HG02884 (cell line): ENCODE measurements around the gene PPRC1.

Experiments used
- ATAC-seq: cut with Tn5 transposase; IDR thresholded peaks from one replicate; pipeline ENCODE4 v1.9.1; 2021; ENCODE audit warnings: mild to moderate bottlenecking, moderate library complexity; ENCODE audit not compliant: unreplicated experiment

PPRC1 gene

GRCh38 chr10:102141583-102142107, 8.8 kb downstream of the PPRC1 start:
- no peak for ATAC-seq

DNA sequence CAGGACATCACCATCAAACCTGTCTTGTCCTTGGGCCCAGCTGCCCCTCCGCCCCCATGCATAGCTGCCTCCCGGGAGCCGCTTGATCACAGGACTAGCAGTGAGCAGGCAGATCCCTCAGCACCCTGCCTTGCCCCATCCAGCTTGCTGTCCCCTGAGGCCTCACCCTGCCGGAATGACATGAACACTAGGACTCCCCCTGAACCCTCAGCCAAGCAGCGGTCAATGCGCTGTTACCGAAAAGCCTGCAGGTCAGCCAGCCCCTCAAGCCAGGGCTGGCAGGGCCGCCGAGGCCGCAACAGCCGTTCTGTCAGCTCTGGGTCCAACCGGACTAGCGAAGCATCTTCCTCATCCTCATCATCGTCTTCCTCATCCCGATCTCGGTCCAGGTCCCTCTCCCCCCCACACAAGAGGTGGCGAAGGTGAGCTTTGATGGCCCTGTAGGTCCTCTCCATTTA, 14.2 kb downstream of the PPRC1 start:
- ATAC-seq, result no peak

- no peak for ATAC-seq
Observed at GRCh38 chr10:102147561-102147960, 14.7 kb downstream of the PPRC1 start.

- ATAC-seq, result no peak
Observed at GRCh38 chr10:102148275-102148674, 15.4 kb downstream of the PPRC1 start.

GRCh38 chr10:102150970-102151773, 18.3 kb downstream of the PPRC1 start:
- no peak for ATAC-seq

DNA sequence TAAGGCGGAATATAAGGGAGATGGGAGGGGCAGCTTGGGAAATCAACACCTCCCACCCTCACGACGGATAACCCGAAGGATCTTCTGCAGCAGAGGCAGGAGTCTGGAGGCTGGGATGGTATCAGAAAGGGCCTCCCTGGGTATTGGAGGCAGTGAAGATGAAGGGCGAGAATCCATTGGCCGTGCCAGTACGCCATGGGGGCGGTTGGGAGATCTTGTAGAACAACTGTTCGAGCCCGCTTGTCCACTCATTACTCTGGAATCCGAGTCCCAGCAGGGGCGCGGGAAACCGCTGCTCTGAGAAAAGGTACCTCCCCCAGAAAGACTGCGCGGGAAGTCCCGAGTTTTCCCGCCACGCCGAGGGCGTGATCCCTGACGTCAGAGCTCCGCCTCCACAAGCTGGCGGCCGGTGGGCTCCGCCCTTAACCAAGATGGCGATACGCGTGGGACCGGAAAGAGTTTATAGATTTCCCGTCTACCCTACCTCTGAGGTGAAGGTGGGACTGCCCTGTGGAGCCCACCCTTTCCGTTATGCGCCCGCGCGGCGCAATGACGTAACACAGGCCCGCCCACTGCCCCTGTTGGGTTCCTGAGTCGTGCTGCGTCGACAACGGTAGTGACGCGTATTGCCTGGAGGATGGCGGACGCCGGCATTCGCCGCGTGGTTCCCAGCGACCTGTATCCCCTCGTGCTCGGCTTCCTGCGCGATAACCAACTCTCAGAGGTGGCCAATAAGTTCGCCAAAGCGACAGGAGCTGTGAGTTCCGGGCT, 19.1 kb downstream of the PPRC1 start, which contains the start of gene NOLC1:
TSS of gene NOLC1 (plus strand) at position 616 of the 771 bp plus-strand sequence. CDS start at position 638, 22 bp downstream.
- ATAC-seq, result peak; percentile 84

DNA sequence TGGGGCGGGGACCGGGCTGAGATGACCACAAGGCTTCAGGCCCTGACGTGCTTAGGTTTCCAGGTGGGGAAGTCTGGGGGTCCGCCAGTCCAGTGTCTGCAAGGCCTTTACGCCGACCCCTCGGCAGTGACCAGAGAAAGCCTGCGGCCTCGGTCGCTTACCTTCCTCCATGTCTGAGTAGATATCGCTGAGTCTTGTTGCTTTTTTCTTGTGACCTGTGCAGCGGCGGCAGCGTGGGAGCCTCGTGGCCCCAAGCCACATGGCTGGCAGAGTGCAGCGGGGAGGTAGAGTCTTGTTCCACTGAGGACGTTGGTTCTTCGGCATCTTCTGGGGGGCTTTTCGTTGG, 19.7 kb downstream of the PPRC1 start:
- ATAC-seq, result peak; percentile 7

DNA sequence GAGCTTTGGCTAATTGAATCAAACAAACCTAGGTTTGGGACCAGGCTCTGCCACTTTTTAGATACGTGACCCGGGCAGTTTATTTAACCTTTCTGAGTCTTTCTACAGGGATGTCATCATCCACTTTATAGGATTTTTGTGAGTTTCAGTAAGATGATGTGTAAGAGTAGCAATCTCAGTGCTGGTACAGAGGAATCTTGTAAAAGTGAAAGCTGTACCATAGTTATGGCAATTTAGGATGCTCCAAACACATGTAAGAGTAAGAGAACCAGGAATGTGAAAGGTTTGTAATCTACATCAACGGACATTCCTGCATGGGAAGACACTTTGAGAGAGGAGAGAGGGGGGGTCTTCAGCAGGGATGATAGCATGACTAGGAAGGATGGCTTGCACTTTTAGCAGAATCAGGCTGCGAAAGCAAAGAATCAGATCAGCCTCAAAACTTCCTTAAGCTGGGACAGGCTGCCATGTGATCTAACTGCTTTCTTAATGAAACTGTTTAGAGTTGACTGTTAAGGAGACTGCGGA, 20.3 kb downstream of the PPRC1 start:
- ATAC-seq, result no peak

- no peak for ATAC-seq
Observed at GRCh38 chr10:102154466-102155116, 21.8 kb downstream of the PPRC1 start.

DNA sequence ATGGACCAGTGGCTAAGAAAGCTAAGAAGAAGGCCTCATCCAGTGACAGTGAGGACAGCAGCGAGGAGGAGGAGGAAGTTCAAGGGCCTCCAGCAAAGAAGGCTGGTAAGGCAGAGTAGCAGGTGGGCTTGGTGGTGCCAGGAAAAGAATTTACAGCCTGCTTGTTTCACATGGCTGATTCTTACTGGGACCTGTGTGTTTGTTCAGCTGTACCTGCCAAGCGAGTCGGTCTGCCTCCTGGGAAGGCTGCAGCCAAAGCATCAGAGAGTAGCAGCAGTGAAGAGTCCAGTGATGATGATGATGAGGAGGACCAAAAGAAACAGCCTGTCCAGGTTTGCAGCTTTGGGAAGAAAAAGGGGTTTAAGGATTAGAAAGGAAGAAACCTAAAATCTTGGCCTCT, 24.4 kb downstream of the PPRC1 start:
- no peak for ATAC-seq

DNA sequence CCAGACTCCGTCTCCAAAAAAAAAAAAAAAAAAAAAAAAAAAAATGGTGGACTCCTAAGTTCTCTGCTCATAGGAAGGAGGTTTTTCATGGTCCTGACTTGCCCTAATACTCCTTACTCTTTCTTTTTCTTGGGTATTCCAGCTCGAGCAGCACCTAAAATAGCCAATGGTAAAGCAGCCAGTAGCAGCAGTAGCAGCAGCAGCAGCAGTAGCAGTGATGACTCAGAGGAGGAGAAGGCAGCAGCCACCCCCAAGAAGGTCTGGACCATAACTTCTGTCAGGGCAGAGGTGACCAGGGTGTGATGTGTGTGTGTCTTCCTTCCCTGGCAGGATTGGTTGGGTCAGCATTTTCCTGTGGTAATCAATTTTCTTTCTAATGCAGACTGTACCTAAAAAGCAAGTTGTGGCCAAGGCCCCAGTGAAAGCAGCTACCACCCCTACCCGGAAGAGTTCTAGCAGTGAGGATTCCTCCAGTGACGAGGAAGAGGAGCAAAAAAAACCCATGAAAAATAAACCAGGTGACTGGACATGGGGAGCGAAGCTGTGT, 26.3 kb downstream of the PPRC1 start:
- ATAC-seq, result no peak

- no peak for ATAC-seq
Observed at GRCh38 chr10:102159831-102160230, 27.0 kb downstream of the PPRC1 start.

- ATAC-seq, result no peak
Observed at GRCh38 chr10:102163342-102163989, 30.6 kb downstream of the PPRC1 start.

- ATAC-seq, result no peak
Observed at GRCh38 chr10:102167861-102168260, 35.0 kb downstream of the PPRC1 start.

GRCh38 chr10:102170602-102171001, 37.8 kb downstream of the PPRC1 start:
- no peak for ATAC-seq

DNA sequence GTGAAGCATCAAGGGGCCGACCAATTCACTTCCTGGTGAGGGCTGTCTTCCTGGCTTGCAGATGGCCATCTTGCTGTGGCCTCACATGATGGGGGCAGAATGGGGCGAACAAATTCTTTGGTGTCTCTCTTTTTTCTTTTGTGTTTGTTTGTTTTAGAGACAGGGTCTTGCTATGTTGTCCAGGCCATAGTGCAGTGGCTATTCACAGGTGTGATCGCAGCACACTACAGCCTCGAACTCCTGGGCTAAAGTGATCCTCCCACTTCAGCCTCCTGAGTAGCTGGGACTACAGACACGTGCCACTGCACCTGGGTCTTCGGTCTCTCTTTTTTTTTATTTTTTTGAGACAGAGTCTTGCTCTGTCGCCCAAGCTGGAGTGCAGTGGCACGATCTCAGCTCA, 39.4 kb downstream of the PPRC1 start:
- ATAC-seq, result no peak

- no peak for ATAC-seq
Observed at GRCh38 chr10:102175415-102175814, 42.6 kb downstream of the PPRC1 start.

DNA sequence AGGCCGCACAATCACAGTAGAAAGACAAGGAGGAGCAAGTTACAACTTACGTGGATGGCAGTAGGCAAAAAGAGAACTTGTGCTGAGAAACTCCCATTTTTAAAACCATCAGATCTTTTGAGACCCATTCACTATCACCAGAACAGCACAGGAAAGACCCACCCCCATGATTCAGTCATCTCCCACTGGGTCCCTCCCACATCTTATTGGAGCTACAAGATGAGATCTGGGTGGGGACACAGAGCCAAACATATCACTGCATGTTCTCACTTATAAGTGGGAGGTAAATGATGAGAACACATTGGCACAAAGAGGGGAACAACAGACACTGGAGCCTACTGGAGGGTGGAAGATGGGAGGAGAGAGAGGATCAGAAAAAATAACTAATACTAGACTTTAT, 51.8 kb downstream of the PPRC1 start:
- no peak for ATAC-seq

GRCh38 chr10:102185272-102185671, 52.4 kb downstream of the PPRC1 start:
- no peak for ATAC-seq

DNA sequence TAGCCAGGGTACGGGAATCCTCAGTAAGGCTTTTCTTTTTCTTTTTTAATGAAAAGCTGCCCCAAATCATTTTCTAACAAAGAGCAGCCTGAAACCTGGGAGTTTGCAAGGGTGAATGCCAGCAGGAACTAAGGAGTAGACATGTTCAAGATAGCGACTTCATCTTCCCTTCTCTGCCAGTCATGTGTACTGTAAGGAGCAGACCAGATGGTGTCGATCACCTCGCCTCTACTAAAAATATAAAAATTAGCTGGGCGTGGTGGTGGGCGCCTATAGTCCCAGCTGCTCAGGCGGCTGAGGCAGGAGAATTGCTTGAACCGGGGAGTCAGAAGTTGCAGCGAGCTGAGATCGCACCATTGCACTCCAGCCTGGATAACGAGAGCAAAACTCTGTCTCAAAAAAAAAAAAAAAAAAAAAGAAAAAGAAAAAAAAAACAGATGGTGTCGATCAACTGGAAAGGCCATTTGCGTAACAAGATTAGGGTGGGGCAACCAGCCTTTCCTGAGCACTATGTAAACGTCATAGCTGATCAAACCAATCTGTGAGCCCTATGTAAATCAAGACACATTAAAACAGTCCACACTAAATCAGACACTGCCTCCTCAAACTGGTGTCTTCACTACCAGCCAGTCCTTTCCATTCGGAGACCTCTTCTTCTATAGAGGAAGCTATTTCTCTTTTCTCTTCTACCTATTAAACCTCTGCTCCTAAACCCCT, 53.1 kb downstream of the PPRC1 start:
- no peak for ATAC-seq
